ENCODE data around the gene TAL2.
A peak's percentile ranks its signal among the peaks of the same experiment; 100 is the strongest.

TAL2 gene

GRCh38 chr9:105662184-105663104 lies at the start of gene TAL2:
Gene TAL2, plus strand, starts transcription at chr9:105662457. Its CDS starts 40 bp downstream, at chr9:105662497.
- DNase-seq: no peak

- DNase-seq: no peak
Observed at GRCh38 chr9:105621001-105621400, 41.3 kb upstream of the TAL2 start.

- no peak for DNase-seq
Observed at GRCh38 chr9:105625088-105625487, 37.2 kb upstream of the TAL2 start.

- DNase-seq: no peak
Observed at GRCh38 chr9:105632807-105633206, 29.4 kb upstream of the TAL2 start.

- no peak for DNase-seq
Observed at GRCh38 chr9:105633411-105633810, 28.8 kb upstream of the TAL2 start.

GRCh38 chr9:105636331-105636730 lies 25.9 kb upstream of the TAL2 start:
- no peak for DNase-seq

GRCh38 chr9:105637787-105638395 lies 24.4 kb upstream of the TAL2 start:
- DNase-seq: no peak

GRCh38 chr9:105639936-105640335 lies 22.3 kb upstream of the TAL2 start:
- DNase-seq: no peak

GRCh38 chr9:105643795-105644194 lies 18.5 kb upstream of the TAL2 start:
- no peak for DNase-seq

GRCh38 chr9:105646879-105647594 lies 15.2 kb upstream of the TAL2 start:
- DNase-seq: no peak

GRCh38 chr9:105647595-105648349 lies 14.5 kb upstream of the TAL2 start:
- no peak for DNase-seq

- no peak for DNase-seq
Observed at GRCh38 chr9:105651806-105652205, 10.5 kb upstream of the TAL2 start.

- DNase-seq: peak; percentile 18
Observed at GRCh38 chr9:105656131-105656921, 5.9 kb upstream of the TAL2 start.

GRCh38 chr9:105658351-105658750 lies 3.9 kb upstream of the TAL2 start:
- DNase-seq: no peak

GRCh38 chr9:105661011-105661410 lies 1.2 kb upstream of the TAL2 start:
- no peak for DNase-seq

GRCh38 chr9:105663914-105664313 lies 1.7 kb downstream of the TAL2 start:
- no peak for DNase-seq

- no peak for DNase-seq
Observed at GRCh38 chr9:105667867-105668266, 5.6 kb downstream of the TAL2 start.

GRCh38 chr9:105670315-105670714 lies 8.1 kb downstream of the TAL2 start:
- no peak for DNase-seq

GRCh38 chr9:105670775-105671174 lies 8.5 kb downstream of the TAL2 start:
- DNase-seq: no peak

GRCh38 chr9:105672711-105673234 lies 10.5 kb downstream of the TAL2 start:
- no peak for DNase-seq

- DNase-seq: no peak
Observed at GRCh38 chr9:105673850-105674387, 11.7 kb downstream of the TAL2 start.
